Measurements from ENCODE around the gene CDKN1C.

DNA sequence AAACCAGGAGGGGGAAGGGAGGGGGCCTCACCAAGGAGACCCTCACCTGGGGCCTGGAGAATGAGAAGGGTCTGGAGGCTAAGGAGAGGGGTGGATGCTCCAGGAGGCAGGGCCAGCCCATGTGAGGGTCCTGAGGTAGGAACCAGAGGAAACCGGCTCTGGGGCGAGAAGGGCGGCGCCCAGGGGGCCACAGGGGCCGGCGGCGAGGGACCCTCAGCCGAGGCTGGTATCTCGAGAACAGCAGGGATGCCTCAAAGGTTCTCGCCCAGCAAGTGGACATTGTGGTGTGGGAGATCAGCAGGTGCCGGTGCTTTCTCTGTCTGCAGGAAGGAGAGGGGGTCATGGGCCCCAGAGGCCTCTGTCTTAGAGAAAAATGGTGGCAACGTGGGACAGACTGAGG lies 47.9 kb downstream of the CDKN1C start:
- TF ChIP-seq, protein P1, sequence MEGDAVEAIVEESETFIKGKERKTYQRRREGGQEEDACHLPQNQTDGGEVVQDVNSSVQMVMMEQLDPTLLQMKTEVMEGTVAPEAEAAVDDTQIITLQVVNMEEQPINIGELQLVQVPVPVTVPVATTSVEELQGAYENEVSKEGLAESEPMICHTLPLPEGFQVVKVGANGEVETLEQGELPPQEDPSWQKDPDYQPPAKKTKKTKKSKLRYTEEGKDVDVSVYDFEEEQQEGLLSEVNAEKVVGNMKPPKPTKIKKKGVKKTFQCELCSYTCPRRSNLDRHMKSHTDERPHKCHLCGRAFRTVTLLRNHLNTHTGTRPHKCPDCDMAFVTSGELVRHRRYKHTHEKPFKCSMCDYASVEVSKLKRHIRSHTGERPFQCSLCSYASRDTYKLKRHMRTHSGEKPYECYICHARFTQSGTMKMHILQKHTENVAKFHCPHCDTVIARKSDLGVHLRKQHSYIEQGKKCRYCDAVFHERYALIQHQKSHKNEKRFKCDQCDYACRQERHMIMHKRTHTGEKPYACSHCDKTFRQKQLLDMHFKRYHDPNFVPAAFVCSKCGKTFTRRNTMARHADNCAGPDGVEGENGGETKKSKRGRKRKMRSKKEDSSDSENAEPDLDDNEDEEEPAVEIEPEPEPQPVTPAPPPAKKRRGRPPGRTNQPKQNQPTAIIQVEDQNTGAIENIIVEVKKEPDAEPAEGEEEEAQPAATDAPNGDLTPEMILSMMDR (IDR thresholded peaks at IDR 0.05; ENCODE audit: poor library complexity), result no peak
- TF ChIP-seq EZH2 (IDR thresholded peaks at IDR 0.05; ENCODE audit: borderline replicate concordance) (no peak), EZH2phosphoT487 (IDR thresholded peaks at IDR 0.05; ENCODE audit: low read depth, severe bottlenecking, unreplicated experiment) (no peak)

Measured in hepatocyte (in vitro differentiated cells).